ENCODE data around the gene ZNF728.

DNA sequence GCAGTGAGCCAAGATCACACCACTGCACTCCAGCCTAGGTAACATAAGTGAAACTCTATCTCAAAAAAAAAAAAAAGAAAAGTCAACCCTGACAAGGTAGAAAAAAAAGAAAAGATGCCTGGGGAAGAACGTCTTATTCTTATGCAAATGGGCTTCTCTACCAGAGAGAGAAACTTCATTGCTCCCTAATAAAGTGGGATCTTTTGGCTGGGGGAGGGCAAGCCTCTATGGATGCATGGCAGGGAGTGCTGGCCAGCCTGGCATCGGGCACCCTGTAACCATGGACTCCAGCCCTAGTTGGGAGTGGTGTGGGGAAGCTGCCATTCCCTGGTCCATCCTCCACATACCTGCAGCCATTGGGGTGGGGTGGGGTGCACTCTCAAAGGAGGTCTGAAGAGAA lies 30.7 kb upstream of the ZNF728 start:
- TF ChIP-seq CTCF (IDR thresholded peaks at IDR 0.05 in 4 of 5, conservative IDR thresholded peaks at IDR 0.05 in 1 of 5): no peak
- no peak for TF ChIP-seq POLR2A (IDR thresholded peaks at IDR 0.05)
